Stimulated activated CD4-positive, alpha-beta T cell treated with anti-CD3 and anti-CD28 coated beads, TNF-alpha, amount 100 ng/mL, for 48 hours (primary cell): Measurements from ENCODE around the gene FOXE1.

Experiments
- DNase-seq, 3 donors: peaks; one replicate each; pipeline ENCODE4 v3.0.0-alpha.2; 2020; ENCODE audit warnings: low read depth in 3 of 3

FOXE1 gene

DNA sequence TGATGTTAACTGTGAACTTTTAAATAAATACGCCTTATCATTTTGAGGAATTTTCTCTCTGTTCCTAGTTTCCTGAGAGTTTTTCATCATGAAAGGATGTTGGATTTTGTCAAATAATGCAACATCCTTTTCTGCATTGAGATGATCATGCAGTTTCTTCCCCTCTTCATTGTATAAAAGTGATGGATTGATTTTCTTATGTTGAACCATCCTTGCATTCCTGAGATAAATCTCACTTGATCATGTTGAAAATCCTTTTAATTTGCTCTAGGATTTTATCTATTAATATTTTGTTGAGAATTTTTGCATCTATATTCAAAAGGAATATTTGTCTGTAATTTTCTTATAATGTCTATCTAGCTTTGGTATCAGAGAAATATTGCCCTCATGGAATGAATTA is 13.3 kb downstream of the FOXE1 start:
- no peak for DNase-seq

DNA sequence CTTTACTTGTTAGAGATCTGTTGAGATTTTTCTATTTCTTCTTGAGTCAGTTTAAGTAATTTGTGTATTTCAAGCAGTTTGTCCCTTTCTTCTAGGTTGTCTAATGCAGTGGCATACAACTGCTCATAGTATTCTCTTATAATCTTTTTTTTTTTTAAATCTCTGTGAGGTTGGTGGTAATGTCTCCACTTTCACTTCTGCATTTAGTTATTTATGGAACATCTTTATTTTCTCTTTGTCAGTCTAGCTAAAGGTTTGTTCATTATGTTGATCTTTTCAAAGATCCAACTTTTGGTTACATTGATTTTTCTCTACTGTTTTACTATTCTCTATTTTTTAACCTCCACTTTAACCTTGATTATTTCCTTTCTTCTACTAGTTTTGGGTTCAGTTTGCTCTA is 13.8 kb downstream of the FOXE1 start:
- DNase-seq: no peak

DNA sequence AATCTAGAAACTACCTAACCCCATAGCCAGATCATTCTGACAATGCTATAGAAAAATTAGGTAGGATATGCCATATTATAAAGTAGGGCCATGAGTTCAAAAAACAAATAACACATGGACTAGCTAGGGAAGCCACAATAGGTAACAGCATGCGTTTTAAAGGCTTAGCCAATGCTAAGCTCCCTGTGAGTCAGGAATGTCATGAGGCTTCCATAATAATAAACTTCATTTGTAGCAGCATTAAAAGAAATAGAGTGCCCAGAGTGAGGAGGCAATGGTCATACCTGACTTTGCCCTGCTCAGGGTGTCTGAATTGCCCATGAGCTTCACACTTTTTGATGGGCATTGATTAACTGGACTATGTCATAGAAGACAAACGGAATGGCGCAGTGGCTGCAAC is 15.8 kb downstream of the FOXE1 start:
- no peak for DNase-seq

DNA sequence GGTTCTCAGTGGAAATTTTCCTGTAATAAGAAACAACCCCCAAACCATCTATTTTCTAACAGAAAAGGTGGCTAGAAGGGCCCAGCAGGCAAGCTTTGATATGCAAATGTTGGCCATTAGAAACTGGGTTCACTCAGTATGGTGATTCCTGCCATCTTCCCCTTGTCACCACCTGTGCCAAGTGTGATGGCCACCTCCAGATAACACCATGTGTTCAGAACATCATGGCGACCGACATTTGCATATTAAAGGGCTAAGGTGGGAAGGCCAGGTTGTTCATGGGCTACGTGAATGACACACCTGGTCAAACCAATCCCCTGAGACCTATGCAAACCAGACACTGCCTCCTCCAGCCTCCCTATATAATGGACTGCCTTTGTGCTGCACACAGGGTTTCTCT is 20.4 kb downstream of the FOXE1 start:
- no peak for DNase-seq

DNA sequence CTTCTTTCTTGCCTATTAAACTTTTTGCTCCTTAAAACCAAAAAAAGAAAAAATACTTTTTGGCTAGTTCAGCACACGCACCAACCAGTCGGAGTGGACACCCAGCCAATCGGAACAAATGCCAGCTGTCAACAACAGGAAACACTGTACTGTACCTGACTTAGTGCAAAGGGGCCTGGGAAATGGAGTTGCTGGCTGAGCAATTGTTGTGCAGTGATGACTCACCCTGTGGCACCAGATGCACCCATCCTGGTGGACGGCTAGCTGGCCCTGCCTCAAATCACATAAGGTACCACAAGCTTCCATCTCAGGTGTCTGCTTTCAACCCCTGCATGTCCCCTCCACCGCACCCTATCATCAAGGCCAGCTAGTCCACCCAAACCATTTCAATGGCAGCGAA is 20.9 kb downstream of the FOXE1 start:
- no peak for DNase-seq

DNA sequence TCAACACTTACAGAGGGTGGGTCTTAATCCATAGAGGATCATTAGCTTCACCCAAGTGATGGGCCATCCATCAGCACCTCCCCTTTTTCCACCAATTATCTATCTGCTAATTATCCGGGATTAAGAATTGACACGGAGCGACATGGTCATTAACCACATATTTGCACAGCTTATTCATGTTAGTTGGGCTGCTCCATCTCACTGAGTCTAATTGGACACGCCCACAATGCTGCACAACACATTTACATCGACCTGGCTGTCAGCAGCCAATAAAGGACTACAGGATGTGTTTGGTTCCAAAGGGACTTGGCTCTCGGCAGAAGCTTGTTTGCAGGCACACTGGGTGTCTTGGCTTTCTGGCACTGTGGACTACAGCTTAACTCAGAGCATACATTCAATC is 21.6 kb downstream of the FOXE1 start:
- DNase-seq: no peak

DNA sequence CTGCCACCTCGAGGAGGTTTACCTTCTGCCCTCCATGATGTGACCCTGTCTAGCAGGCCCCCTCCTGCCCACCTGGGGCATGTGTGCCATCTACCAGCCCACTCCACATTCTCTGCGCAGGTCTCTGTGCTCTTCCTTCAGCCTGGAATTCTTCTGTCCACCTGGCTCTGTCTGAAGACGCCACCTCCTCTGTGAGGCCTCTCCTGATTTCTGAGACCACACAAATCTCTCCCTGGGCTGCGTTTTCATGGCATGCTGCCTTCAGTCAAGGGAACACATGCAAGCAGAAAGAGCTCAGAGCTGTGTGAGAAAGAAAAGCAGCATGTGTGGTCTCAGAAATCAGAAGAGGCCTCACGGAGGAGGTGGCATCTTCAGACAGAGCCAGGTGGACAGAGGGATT is 22.1 kb downstream of the FOXE1 start:
- DNase-seq: no peak

DNA sequence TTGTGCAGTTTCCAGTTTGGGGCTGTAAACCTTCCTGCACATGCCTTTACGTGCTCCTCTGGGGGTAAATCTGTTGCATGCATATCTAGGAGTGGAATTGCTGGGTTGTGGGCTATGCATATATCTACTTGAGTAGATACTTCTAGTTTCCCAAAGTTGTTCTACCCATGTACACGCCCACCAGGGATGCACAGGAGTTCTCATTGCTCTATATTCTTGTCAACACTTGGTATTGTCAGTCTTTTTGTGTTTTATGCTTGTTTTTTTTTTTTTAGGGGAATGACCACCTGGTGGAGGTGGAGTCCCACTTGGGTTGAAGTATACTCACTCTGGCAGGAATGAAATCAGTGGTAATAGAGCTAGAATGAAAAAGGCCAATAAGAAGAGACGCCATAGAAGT is 23.0 kb downstream of the FOXE1 start:
- DNase-seq: no peak

DNA sequence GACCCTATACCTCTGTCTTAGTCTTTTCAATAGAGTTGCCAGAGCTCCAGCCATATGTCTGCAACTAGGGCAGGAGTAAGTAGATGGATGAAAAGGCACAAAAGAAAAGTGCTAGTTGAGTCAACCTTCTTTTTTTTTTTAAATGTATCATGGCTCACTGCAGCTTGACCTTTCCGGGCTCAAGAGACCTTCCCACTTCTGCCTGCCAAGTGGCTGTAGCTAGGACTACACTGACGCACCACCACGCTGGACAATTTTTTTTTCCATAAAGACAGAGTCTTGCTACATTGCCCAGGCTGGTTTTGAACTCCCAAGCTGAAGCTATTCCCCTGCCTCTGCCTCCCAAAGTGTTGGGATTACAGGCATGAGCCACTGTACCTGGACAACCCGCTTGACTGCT is 27.3 kb downstream of the FOXE1 start:
- no peak for DNase-seq

DNA sequence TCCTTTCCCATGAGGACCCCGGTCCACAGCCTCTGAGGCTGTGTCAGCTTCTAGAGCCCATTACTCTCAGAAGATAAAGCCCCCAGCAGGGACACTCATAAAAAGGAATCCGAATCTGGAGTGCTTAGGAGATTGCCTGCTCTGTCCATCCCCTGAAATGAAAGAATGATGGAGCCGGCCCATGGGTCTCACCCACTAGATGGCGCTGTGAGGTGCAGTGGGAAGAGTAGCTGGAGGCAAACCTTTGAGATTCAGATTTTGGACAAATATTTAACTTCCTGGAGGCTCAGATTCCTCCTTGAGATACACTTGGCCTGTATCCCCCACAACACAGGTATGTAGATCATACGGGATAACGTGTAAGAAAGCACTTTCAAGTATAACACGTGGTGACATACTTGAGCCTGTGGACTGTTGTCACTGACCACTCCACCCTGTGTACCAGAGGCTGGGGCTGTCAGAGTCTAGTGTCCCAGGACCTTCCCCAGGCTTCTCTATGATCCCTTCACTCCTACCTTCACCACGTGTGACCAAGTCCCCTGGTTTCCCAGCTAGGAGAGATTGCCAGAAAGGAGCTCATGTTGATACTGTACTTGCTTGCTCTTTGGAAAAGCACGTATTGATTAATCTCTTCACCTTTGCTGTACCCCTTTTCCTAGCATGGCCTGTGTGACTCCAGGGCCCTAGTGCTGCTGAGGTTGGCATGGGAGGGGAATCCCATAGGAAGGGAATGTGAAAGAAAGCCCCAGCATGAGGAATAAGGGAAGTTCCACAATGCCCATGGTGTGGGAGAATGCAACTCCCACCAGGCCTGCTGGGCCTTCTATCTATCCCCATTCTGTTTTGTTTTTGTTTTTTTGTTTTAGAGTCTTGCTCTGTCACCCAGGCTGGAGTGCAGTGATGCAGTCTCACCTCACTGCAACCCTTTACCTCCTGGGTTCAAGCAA is 37.2 kb downstream of the FOXE1 start:
- DNase-seq: peak; percentile 43 to 68 (median 46)

DNA sequence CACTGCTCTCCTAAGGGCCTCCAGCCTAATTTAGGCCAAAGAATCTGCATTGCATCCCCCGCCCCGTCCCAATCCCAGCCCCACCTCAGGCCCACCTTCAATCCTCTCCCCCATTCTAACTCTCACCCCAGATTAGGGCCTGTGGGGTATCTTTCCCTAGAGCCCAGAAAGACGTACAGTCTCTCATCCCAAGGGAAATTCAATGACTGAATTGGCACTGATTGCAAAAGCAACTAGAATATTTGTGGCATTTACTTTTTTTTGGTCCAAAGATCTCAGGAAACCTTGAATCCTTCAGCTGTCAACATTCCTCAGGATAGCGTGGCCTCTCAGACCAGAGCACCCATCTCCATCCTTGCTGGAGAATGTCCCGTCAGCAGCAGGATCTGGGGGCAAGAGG is 38.7 kb downstream of the FOXE1 start:
- DNase-seq: no peak

DNA sequence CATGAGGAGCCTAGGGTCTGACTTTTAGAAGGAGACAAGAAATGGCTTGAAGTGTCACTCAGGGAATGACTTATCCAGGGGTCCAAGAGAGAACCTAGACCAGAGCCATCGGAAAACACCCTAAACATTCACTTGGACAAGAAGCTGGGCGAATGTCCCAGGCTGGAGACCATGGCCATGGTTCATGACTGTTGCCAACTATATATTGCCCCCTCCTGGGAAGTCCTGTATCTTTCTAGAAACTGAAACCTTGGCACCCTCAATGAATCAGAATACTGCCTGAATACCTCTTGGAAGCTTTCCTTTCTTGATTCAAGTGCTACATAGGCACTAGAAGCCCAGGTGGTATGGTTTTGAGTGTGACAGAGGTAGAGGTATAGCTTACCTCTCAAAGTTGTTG is 39.4 kb downstream of the FOXE1 start:
- no peak for DNase-seq

DNA sequence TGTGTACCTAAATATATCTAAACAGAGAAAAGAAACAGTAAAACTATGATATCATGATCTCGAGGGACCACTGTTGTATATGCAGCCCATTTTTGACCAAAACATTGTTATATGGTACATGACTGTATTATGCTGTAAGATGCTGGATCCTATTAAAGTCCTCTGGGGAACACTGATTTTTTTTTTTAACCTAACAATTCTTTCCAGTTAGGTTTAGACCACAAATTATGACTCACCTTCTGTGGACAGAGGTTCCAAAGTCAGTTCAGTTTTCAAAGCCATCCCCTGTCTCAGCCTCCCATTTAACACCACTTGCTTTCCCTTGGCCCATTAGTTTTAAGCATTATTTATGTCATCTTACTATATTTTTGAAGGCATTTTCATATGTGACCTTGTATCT is 42.2 kb downstream of the FOXE1 start:
- no peak for DNase-seq

DNA sequence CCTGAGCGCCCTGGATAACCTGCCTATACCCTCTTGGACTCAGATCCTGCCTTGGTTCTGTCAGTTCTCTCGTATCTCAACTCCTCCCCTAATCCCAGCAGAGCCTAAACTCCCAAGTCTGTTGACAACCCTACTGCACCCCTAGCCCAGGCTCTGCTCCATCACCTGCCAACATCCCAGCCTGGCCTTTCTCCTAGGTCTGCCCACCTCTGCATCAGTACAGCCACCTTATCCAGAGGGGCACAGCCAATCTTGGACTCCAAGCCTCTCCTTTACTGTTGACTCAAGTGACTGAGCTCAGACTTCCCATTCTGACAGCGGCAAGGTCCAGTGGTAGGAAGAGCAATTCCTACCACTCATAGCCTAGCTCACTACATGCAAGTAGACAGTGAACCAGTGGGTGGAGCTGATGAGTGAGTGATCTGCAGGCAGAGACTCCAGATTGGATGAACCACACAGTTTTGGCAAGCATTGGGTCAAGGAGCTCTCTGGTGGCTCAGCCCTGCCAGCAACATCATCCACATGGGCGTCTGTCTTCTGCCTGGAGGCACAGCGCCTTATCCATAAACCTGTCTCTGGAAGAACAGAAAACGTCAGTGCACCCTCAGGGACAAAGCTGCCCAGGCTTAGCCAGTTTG is 42.8 kb downstream of the FOXE1 start:
- no peak for DNase-seq

DNA sequence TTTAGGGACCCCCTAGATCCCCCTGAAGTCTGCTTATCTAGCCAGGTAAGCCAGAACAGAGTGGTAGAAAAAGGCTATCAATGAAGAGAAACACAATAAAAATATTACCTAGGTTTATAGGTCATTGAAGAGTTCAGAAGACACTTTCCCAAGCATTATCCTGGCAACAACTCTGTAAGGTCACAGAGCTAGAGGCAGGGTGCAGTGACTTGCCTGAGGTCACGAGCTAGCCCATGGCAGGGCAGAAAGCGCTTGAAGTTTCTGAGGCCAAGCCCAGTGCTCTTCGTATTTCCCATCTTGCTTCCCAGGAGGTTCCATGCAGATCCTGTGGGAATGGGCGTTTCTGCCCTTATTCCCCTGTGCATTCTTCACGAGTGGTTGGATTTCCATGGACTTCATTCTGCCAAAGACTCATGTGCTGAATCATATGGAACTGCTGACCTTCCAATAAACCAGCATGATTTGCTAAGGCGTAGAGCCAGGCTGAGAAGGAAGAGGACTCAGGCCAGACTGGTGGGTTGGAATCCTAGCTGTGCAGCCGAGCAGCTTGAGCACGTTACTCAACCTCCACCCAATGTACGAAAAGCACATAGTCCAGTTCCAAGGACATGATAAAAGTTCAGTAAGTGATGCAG is 47.2 kb downstream of the FOXE1 start:
- DNase-seq: no peak

DNA sequence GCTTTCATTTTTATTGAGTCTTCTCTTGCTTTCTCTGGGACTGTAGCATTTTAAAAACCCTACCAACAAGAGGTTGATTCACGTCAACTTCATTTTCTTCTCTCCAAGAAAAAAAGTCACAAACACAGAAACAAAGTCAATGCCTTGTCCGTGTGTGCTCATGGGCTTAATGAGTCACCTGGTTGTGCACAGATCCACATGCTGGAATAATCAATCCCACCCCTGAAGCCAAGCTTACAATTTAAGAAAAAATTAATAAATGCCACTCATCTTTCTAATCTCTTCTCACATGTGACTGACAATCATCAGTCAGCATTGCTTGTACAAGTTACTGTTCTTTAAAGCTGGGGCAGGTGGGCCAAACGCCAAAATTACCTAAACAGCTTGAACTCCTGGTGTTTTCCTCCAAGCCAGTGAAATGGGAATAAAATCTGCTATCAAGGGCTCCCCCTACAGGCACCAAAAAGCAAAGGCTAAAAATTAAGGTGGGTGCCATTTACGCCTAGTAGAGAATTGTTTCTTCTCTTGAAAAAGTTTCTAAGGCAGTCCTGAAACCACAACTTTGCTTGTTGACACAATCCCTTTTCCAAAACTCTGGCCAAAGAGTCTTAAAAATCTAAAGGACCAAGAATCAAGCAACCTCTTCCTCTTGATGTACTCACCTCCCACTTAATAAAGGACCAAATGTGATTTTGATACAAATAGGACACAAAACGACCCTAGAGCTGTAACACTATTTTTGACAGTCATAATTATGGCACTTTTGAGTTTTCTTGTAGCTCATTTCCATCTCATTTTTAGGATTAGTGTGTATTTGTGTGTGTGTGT is 47.9 kb downstream of the FOXE1 start:
- no peak for DNase-seq

DNA sequence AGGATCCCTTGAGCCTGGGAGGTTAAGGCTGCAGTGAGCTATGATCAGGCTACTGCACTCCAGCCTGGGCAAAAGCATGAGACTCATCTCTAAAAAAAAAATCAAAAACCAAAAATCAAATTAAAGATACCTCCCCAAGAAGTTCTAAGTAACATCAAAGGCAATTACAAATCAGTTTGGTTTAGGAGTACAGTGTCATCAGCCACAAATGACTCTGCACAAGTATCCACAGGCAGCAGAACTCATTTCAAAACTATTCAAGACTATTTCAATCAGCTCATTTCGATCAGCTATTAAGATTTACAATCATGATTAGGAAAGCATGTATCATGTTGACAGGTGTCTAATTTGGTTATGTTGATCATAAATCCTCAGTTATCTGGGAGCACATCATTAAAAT is 50.2 kb downstream of the FOXE1 start:
- DNase-seq: no peak

DNA sequence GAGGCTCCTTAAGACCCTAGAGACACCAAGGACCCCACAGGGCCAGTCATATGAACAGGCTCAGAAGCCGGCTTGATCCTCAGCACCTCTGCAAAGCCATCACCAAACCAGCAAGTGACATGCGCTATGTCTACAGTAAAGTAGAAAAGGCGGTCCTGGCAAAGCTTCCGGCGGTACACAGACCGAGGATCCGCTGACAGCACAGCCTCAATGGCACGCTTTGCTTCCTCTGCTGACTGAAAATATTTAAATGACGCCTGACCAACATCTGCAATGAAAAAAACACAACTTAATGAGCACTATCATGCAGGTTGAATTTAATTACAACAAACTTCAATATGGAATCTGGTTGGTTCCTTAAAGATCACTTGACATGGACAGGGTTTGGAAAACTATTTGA is 51.7 kb downstream of the FOXE1 start:
- DNase-seq: no peak

DNA sequence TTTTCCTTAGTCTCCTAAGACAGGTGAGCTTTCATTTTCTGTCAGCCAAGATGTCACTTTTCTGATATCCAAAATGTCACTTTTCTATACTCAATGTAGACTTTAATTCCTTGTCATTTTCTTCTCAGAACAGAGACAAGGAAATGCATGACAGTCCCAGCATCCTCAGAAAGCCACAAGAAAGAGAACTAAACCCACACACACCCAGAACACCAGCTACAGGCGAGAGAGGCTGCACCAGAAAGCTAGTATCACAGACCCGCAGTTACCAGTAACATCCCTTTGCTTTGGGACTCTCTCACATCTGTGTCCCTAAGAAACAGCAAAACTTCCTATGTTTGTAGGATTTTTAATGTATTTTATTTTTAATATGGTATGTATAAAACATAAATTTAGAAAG is 52.2 kb downstream of the FOXE1 start:
- no peak for DNase-seq
